HG02943 (cell line): Measurements from ENCODE around the gene MRPS18A.
"Not testable (repeated sequence)": the region's sequence is repeated elsewhere in the genome, so short reads cannot be mapped to it uniquely, and the experiment has no call there.

Experiments used
- ATAC-seq: cut with Tn5 transposase; IDR thresholded peaks from one replicate; pipeline ENCODE4 v1.9.1; 2021; ENCODE audit warnings: mild to moderate bottlenecking, low read depth, moderate library complexity; ENCODE audit not compliant: unreplicated experiment

The MRPS18A gene

GRCh38 chr6:43671801-43672690, 15.5 kb downstream of the MRPS18A start:
- no peak for ATAC-seq

GRCh38 chr6:43671011-43671800, 16.4 kb downstream of the MRPS18A start:
- ATAC-seq = no peak

- no peak for ATAC-seq
These were observed 17.0 kb downstream of the MRPS18A start for GRCh38 chr6:43670623-43670986.

- ATAC-seq = no peak
These were observed 17.5 kb downstream of the MRPS18A start for GRCh38 chr6:43669922-43670622.

GRCh38 chr6:43669050-43669921, 18.3 kb downstream of the MRPS18A start:
- ATAC-seq = no peak

GRCh38 chr6:43668151-43669028, 19.2 kb downstream of the MRPS18A start:
- no peak for ATAC-seq

DNA sequence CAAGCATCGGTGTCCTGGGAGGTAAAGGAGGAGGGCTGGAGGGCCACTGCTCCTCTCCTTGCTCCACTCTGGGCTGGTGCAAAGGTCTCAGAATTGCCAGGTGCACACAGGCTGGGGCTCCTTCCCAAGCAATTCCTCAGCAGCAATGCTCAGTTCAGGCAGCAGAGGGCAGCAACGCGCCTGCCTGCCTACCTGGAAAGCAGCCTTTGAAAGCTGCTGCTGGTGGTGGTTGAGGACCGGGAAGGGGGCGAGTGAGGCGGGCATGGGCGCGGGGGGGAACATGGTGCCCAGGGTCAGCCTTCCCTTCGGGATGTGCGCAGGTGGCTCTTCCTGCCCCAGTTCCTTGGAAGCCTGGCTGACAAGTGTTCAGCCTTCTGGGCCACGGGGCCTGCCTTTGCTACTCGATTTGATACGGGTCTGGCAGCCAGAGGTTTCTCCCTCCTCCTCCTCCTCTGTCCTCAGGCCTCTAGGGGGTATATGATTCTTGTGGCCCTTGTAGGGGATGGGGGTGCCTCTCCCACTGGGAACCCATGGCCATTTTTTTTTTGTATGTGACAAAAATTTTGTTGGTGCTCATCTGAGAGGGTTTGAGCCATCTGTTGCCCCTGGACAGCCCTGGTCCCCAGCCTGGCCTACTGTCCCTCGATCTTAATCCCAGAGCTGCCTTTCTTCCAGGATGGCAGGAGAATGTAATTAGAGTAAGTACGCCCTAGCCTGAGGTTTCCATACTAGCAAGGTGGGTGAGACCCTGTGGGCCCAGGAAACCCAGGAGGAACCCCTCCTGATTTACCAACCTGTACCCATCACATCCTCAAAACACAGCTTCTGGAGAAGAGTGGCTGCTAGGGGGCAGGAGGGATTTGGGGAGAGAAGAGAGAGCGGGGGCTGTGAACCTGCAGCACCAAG, 20.1 kb downstream of the MRPS18A start:
- no peak for ATAC-seq

DNA sequence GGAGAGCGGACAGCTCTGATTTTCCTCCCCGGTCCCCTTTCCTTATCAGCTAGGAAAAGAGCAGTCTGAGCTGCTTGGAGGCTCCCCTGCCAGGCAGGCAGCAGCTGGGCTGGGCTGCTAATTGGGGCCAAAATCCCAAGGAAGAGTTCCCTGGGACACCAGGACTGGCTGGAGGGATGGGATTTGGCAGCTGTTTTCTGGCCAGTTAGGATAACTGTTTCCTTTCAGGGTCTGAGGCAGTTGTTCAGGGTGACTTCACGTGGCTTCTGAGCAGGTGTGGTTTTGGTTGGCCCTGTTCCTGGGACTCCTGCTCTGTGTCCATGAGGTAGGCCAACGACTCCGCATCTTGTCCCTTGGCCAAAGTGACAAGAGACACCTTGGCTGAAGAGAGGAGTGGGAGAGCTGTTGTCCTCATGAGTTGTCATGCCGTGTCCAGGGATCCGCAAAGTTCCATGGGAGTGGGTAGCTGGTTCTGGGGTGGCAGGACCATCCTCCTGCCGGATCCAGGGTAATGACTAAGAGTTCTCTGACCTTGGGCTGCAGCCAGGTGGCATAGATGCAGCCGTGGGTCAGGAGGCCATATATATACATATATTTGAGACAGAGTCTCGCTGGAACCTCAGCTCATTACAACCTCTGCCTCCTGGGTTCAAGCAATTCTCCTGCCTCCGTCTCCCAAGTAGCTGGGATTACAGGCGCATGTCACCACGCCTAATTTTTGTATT, 21.2 kb downstream of the MRPS18A start:
- no peak for ATAC-seq

DNA sequence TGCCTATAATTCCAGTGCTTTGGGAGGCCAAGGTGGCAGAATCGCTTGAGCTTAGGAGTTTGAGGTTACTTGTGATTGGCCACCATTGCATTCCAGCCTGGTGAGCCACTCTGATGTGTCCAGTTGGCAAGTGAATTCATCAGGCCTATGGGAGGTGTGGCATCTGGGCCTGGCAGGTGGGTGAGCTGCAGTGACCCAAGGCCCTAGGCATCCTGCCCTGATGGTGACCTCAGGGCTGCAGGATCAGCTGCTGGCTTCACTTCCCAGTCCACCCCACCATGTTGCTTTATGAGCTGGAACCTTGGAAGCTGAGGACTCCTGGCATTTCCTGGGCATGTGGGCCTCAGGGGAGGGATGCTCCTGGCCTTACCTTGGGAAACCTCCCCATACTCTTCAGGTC, 22.2 kb downstream of the MRPS18A start:
- no peak for ATAC-seq

DNA sequence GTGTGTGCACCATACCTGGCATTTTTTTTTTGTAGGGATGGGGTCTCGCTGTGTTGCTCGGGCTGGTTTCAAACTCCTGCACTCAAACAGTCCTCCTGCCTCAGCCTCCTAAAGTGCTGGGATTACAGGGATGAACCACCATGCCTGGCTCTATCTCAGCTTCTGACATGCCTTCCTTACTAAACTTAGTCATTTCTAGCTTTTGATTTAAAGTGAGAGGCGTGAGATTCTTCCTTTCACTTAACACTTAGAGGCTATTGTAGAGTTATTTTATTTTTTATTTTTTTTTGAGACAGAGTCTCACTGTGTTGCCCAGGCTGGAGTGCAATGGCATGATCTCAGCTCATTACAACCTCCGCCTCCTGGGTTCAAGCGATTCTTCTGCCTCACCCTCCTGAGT, 24.6 kb downstream of the MRPS18A start:
- not testable (repeated sequence) for ATAC-seq

- ATAC-seq = no peak
These were observed 29.4 kb downstream of the MRPS18A start for GRCh38 chr6:43658161-43658560.

- no peak for ATAC-seq
These were observed 30.3 kb downstream of the MRPS18A start for GRCh38 chr6:43657221-43657802.

DNA sequence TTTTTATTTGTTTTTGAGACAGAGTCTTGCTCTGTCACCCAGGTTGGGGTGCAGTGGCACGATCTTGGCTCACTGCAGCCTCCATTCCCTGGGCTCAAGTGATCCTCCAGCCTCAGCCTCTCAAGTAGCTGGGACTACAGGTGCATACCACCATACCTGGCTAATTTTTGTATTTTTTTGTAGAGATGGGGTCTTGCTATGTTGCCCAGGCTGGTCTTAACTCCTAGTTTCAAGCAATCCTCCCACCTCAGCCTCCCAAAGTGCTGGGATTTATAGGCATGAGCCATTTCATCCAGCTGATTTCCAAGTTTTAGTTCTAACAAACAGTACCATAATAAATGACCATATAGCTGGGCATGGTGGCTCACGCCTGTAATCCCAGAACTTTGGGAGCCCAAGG, 34.8 kb downstream of the MRPS18A start:
- not testable (repeated sequence) for ATAC-seq

GRCh38 chr6:43648248-43648647, 39.3 kb downstream of the MRPS18A start:
- no peak for ATAC-seq

GRCh38 chr6:43647613-43648012, 40.0 kb downstream of the MRPS18A start:
- ATAC-seq = no peak

- ATAC-seq = no peak
These were observed 42.0 kb downstream of the MRPS18A start for GRCh38 chr6:43645613-43645964.

- ATAC-seq = no peak
These were observed 42.5 kb downstream of the MRPS18A start, which contains the start of gene RSPH9 for GRCh38 chr6:43644940-43645612. RSPH9 (plus strand) TSS chr6:43645036; CDS start chr6:43645099, 63 bp downstream.
